HL-60/S4 treated with phorbol 12-myristate 13-acetate at 8.2 ng/mL for 4 days and 3 days (cell line): Measurements from ENCODE around the gene ZNF229.
"Not testable (repeated sequence)": the region's sequence is repeated elsewhere in the genome, so short reads cannot be mapped to it uniquely, and the experiment has no call there.

Source experiments
- in situ Hi-C: fragments of 300-500 bp; cut with MboI; formaldehyde crosslinking; loops from 2 replicates; pipeline ENCODE4 v1.15.0; 2022; ENCODE audit warnings: low sequenced_read_pairs

Gene ZNF229

GRCh38 chr19:44447916-44448674 is at the start of gene ZNF229:
Gene ZNF229, minus strand, starts transcription at chr19:44448472. Its CDS starts 5,625 bp downstream, at chr19:44442847.
- in situ Hi-C loops = no loop called here

- in situ Hi-C loops = no loop called here
These were observed 48.4 kb upstream of the ZNF229 start for GRCh38 chr19:44496711-44497110.

- in situ Hi-C loops = no loop called here
These were observed 28.5 kb upstream of the ZNF229 start for GRCh38 chr19:44476559-44477408.

GRCh38 chr19:44468730-44469129 is 20.5 kb upstream of the ZNF229 start:
- in situ Hi-C loops = not testable (repeated sequence)

- in situ Hi-C loops = not testable (repeated sequence)
These were observed 14.5 kb upstream of the ZNF229 start for GRCh38 chr19:44462600-44463286.

GRCh38 chr19:44456016-44456415 is 7.7 kb upstream of the ZNF229 start:
- in situ Hi-C loops = not testable (repeated sequence)

- in situ Hi-C loops = no loop called here
These were observed 6.8 kb upstream of the ZNF229 start for GRCh38 chr19:44455100-44455499.

- in situ Hi-C loops = no loop called here
These were observed 4.1 kb upstream of the ZNF229 start for GRCh38 chr19:44452367-44452766.

- in situ Hi-C loops = no loop called here
These were observed 3.4 kb upstream of the ZNF229 start for GRCh38 chr19:44451687-44452086.

GRCh38 chr19:44438441-44438840 is 9.8 kb downstream of the ZNF229 start:
- in situ Hi-C loops = no loop called here

GRCh38 chr19:44435441-44435840 is 12.8 kb downstream of the ZNF229 start:
- in situ Hi-C loops = no loop called here

- in situ Hi-C loops = no loop called here
These were observed 17.3 kb downstream of the ZNF229 start for GRCh38 chr19:44430956-44431355.

- in situ Hi-C loops = not testable (repeated sequence)
These were observed 32.7 kb downstream of the ZNF229 start for GRCh38 chr19:44415553-44415952.

- in situ Hi-C loops = no loop called here
These were observed 46.8 kb downstream of the ZNF229 start, which contains the start of gene ZNF285 for GRCh38 chr19:44401139-44402115. Gene ZNF285, minus strand, starts transcription at chr19:44401608. Its CDS starts 4,395 bp downstream, at chr19:44397213.

- in situ Hi-C loops = not testable (repeated sequence)
These were observed 59.0 kb downstream of the ZNF229 start for GRCh38 chr19:44389268-44389667.
